Measurements from ENCODE around the gene RRP15.
A peak's percentile ranks its signal among the peaks of the same experiment; 100 is the strongest.

Gene RRP15

GRCh38 chr1:218266356-218266755 is 18.7 kb upstream of the RRP15 start:
- H3K4me3 ChIP-seq (ENCODE audit: low read length) = no peak overlapping the region
- H3K27me3 ChIP-seq (ENCODE audit: control insufficient read depth, insufficient read depth, low read length) = no peaks in the 10 kb centered on the region
- no peak overlapping the region for H3K9ac ChIP-seq (ENCODE audit: low read length)
- no peak overlapping the region for H3K27ac ChIP-seq (ENCODE audit: low read depth, low read length)
- H3K4me1 ChIP-seq (ENCODE audit: control insufficient read depth, insufficient read depth, low read length) = no peaks in the 10 kb centered on the region
- H3K36me3 ChIP-seq (ENCODE audit: control insufficient read depth, insufficient read depth, low read length) = no peaks in the 10 kb centered on the region

- no peak overlapping the region for H3K4me3 ChIP-seq (ENCODE audit: low read length)
- no peaks in the 10 kb centered on the region for H3K4me1 ChIP-seq (ENCODE audit: control insufficient read depth, insufficient read depth, low read length)
- H3K27ac ChIP-seq (ENCODE audit: low read depth, low read length) = no peak overlapping the region
- no peak overlapping the region for H3K9ac ChIP-seq (ENCODE audit: low read length)
- H3K27me3 ChIP-seq (ENCODE audit: control insufficient read depth, insufficient read depth, low read length) = no peaks in the 10 kb centered on the region
- no peaks in the 10 kb centered on the region for H3K36me3 ChIP-seq (ENCODE audit: control insufficient read depth, insufficient read depth, low read length)
Measured at GRCh38 chr1:218272366-218272765, 12.7 kb upstream of the RRP15 start.

- no peaks in the 10 kb centered on the region for H3K4me1 ChIP-seq (ENCODE audit: control insufficient read depth, insufficient read depth, low read length)
- no peak overlapping the region for H3K4me3 ChIP-seq (ENCODE audit: low read length)
- no peak overlapping the region for H3K9ac ChIP-seq (ENCODE audit: low read length)
- no peaks in the 10 kb centered on the region for H3K27me3 ChIP-seq (ENCODE audit: control insufficient read depth, insufficient read depth, low read length)
- H3K27ac ChIP-seq (ENCODE audit: low read depth, low read length) = no peak overlapping the region
- no peaks in the 10 kb centered on the region for H3K36me3 ChIP-seq (ENCODE audit: control insufficient read depth, insufficient read depth, low read length)
Measured at GRCh38 chr1:218273762-218274479, 11.2 kb upstream of the RRP15 start.

GRCh38 chr1:218274511-218274910 is 10.6 kb upstream of the RRP15 start:
- Histone ChIP-seq H3K4me3 (ENCODE audit: low read length) (no peak overlapping the region), H3K4me1 (ENCODE audit: control insufficient read depth, insufficient read depth, low read length) (no peaks in the 10 kb centered on the region), H3K27me3 (ENCODE audit: control insufficient read depth, insufficient read depth, low read length) (no peaks in the 10 kb centered on the region), H3K27ac (ENCODE audit: low read depth, low read length) (no peak overlapping the region), H3K36me3 (ENCODE audit: control insufficient read depth, insufficient read depth, low read length) (no peaks in the 10 kb centered on the region), H3K9ac (ENCODE audit: low read length) (no peak overlapping the region)

GRCh38 chr1:218275823-218276222 is 9.3 kb upstream of the RRP15 start:
- Histone ChIP-seq H3K9ac (ENCODE audit: low read length) (no peak overlapping the region), H3K4me3 (ENCODE audit: low read length) (no peak overlapping the region), H3K4me1 (ENCODE audit: control insufficient read depth, insufficient read depth, low read length) (no peaks in the 10 kb centered on the region), H3K36me3 (ENCODE audit: control insufficient read depth, insufficient read depth, low read length) (no peaks in the 10 kb centered on the region), H3K27ac (ENCODE audit: low read depth, low read length) (no peak overlapping the region), H3K27me3 (ENCODE audit: control insufficient read depth, insufficient read depth, low read length) (no peaks in the 10 kb centered on the region)

- Histone ChIP-seq H3K9ac (ENCODE audit: low read length) (no peak overlapping the region), H3K36me3 (ENCODE audit: control insufficient read depth, insufficient read depth, low read length) (no peaks in the 10 kb centered on the region), H3K27ac (ENCODE audit: low read depth, low read length) (no peak overlapping the region), H3K27me3 (ENCODE audit: control insufficient read depth, insufficient read depth, low read length) (no peaks in the 10 kb centered on the region), H3K4me3 (ENCODE audit: low read length) (no peak overlapping the region), H3K4me1 (ENCODE audit: control insufficient read depth, insufficient read depth, low read length) (peaks cover 5% of the 10 kb centered on the region)
Measured at GRCh38 chr1:218281285-218281684, 3.8 kb upstream of the RRP15 start.

GRCh38 chr1:218284377-218284916 is 646 bp upstream of the RRP15 start:
- Histone ChIP-seq H3K4me3 (ENCODE audit: low read length) (peak overlapping the region; percentile 99), H3K27me3 (ENCODE audit: control insufficient read depth, insufficient read depth, low read length) (no peaks in the 10 kb centered on the region), H3K9ac (ENCODE audit: low read length) (peak overlapping the region; percentile 73), H3K27ac (ENCODE audit: low read depth, low read length) (peak overlapping the region; percentile 79), H3K4me1 (ENCODE audit: control insufficient read depth, insufficient read depth, low read length) (peaks cover 7% of the 10 kb centered on the region), H3K36me3 (ENCODE audit: control insufficient read depth, insufficient read depth, low read length) (no peaks in the 10 kb centered on the region)

GRCh38 chr1:218292515-218292914 is 7.4 kb downstream of the RRP15 start:
- Histone ChIP-seq H3K27ac (ENCODE audit: low read depth, low read length) (no peak overlapping the region), H3K9ac (ENCODE audit: low read length) (no peak overlapping the region), H3K4me3 (ENCODE audit: low read length) (no peak overlapping the region), H3K36me3 (ENCODE audit: control insufficient read depth, insufficient read depth, low read length) (no peaks in the 10 kb centered on the region), H3K4me1 (ENCODE audit: control insufficient read depth, insufficient read depth, low read length) (no peaks in the 10 kb centered on the region), H3K27me3 (ENCODE audit: control insufficient read depth, insufficient read depth, low read length) (no peaks in the 10 kb centered on the region)

- H3K4me1 ChIP-seq (ENCODE audit: control insufficient read depth, insufficient read depth, low read length) = no peaks in the 10 kb centered on the region
- H3K4me3 ChIP-seq (ENCODE audit: low read length) = no peak overlapping the region
- no peaks in the 10 kb centered on the region for H3K27me3 ChIP-seq (ENCODE audit: control insufficient read depth, insufficient read depth, low read length)
- H3K27ac ChIP-seq (ENCODE audit: low read depth, low read length) = no peak overlapping the region
- no peaks in the 10 kb centered on the region for H3K36me3 ChIP-seq (ENCODE audit: control insufficient read depth, insufficient read depth, low read length)
- no peak overlapping the region for H3K9ac ChIP-seq (ENCODE audit: low read length)
Measured at GRCh38 chr1:218294546-218294945, 9.5 kb downstream of the RRP15 start.

- Histone ChIP-seq H3K9ac (ENCODE audit: low read length) (no peak overlapping the region), H3K27me3 (ENCODE audit: control insufficient read depth, insufficient read depth, low read length) (no peaks in the 10 kb centered on the region), H3K36me3 (ENCODE audit: control insufficient read depth, insufficient read depth, low read length) (no peaks in the 10 kb centered on the region), H3K4me1 (ENCODE audit: control insufficient read depth, insufficient read depth, low read length) (no peaks in the 10 kb centered on the region), H3K4me3 (ENCODE audit: low read length) (no peak overlapping the region), H3K27ac (ENCODE audit: low read depth, low read length) (no peak overlapping the region)
Measured at GRCh38 chr1:218296162-218296561, 11.1 kb downstream of the RRP15 start.

- H3K27me3 ChIP-seq (ENCODE audit: control insufficient read depth, insufficient read depth, low read length) = no peaks in the 10 kb centered on the region
- H3K36me3 ChIP-seq (ENCODE audit: control insufficient read depth, insufficient read depth, low read length) = no peaks in the 10 kb centered on the region
- H3K4me1 ChIP-seq (ENCODE audit: control insufficient read depth, insufficient read depth, low read length) = no peaks in the 10 kb centered on the region
- H3K4me3 ChIP-seq (ENCODE audit: low read length) = no peak overlapping the region
- no peak overlapping the region for H3K9ac ChIP-seq (ENCODE audit: low read length)
- H3K27ac ChIP-seq (ENCODE audit: low read depth, low read length) = no peak overlapping the region
Measured at GRCh38 chr1:218297461-218297860, 12.4 kb downstream of the RRP15 start.

- H3K27me3 ChIP-seq (ENCODE audit: control insufficient read depth, insufficient read depth, low read length) = no peaks in the 10 kb centered on the region
- H3K4me1 ChIP-seq (ENCODE audit: control insufficient read depth, insufficient read depth, low read length) = no peaks in the 10 kb centered on the region
- no peak overlapping the region for H3K4me3 ChIP-seq (ENCODE audit: low read length)
- no peaks in the 10 kb centered on the region for H3K36me3 ChIP-seq (ENCODE audit: control insufficient read depth, insufficient read depth, low read length)
- H3K9ac ChIP-seq (ENCODE audit: low read length) = no peak overlapping the region
- H3K27ac ChIP-seq (ENCODE audit: low read depth, low read length) = no peak overlapping the region
Measured at GRCh38 chr1:218297867-218298266, 12.8 kb downstream of the RRP15 start.

GRCh38 chr1:218298398-218298797 is 13.3 kb downstream of the RRP15 start:
- no peaks in the 10 kb centered on the region for H3K4me1 ChIP-seq (ENCODE audit: control insufficient read depth, insufficient read depth, low read length)
- H3K27me3 ChIP-seq (ENCODE audit: control insufficient read depth, insufficient read depth, low read length) = no peaks in the 10 kb centered on the region
- no peak overlapping the region for H3K4me3 ChIP-seq (ENCODE audit: low read length)
- no peak overlapping the region for H3K9ac ChIP-seq (ENCODE audit: low read length)
- H3K27ac ChIP-seq (ENCODE audit: low read depth, low read length) = no peak overlapping the region
- no peaks in the 10 kb centered on the region for H3K36me3 ChIP-seq (ENCODE audit: control insufficient read depth, insufficient read depth, low read length)

Measured in rectal smooth muscle tissue (tissue), 1 donor.